GM19025 (cell line): ENCODE results near the gene SMG1.
"Not testable (repeated sequence)": the region's sequence is repeated elsewhere in the genome, so short reads cannot be mapped to it uniquely, and the experiment has no call there.

Source experiments
- ATAC-seq: cut with Tn5 transposase; IDR thresholded peaks from one replicate; pipeline ENCODE4 v1.9.1; 2021; ENCODE audit warnings: mild to moderate bottlenecking, low read depth, moderate library complexity; ENCODE audit not compliant: unreplicated experiment

The SMG1 gene

DNA sequence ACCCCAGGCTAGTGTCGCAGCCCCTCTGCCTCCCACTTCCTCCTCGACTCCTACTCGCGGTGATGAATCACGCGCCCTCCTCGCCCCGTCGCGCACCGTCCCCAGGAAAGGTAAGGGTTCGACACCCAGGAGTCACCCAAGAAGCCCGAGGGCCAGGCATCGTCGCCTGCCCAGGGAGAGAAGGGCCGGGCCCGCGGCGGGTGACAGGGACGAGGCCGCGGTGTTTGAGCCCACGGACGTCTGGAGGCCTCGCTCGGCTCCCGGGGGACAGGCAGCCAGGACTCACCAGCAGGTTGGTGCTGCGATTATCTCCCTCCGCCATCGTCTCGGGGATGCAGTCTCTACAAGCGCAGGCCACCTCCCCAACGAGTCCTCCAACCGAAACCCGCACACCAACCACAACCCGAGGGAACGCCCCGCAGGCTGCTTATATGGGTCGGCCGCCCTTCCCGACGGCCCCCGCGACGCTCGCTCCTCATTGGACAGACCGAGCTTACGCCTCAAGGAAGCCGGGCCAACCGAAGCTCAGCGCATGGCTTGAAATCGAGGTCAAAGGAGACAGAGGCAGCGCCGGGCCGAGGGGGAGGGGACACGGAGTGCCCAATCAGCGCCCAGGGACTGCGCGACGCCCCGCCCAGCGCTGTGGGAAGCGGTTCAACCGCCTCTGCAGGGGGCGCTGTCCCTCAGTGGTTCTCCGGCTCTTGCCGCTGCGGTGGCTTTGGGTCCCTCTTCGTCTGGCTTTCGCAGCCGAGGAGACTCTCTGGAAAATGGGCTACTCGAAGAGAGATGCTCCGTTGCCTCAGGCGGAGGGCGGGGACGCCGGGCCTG, 124.8 kb downstream of the SMG1 start, which contains the start of gene ARL6IP1:
TSS of gene ARL6IP1 (minus strand) at position 405 of the 828 bp plus-strand sequence. CDS start at position 322, 83 bp downstream.
- peak; percentile 94 for ATAC-seq

DNA sequence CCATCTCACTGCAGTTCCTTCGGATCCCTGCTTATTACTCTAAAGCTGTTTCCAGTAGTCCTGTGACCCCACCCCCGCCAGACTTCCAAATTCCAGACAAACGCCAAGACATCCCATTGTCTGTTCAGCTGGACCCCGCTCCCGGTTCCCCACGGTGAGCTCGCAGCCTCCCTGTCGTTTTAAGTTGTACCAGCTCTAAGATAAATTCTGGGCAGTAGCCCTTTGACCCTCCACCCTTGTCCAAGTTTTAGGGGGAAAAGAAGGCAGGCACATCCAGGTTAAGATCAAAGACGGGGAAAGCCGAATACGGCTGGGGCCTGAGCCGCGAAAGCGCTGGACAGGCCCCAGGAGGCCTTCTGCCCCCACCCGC, 125.4 kb downstream of the SMG1 start:
- no peak for ATAC-seq

DNA sequence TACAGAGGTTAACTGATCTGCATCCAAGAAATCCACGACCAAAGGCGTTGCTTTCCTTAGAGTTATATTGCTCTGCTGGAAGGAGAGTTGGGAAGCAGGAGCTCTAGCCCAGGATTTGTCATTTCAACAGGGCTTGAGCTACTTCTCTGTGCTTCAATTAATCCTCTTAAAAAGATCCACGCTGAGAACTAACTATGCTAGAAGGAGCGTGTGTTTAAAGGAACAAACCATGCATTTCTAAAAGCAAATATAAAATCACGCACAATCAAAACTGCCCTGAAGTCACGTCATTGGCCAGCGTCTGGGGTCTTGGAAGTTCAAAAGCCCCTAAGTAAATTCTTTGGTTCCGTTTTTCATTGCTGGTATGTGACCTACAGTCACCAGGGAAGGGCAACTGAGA, 125.9 kb downstream of the SMG1 start:
- no peak for ATAC-seq

DNA sequence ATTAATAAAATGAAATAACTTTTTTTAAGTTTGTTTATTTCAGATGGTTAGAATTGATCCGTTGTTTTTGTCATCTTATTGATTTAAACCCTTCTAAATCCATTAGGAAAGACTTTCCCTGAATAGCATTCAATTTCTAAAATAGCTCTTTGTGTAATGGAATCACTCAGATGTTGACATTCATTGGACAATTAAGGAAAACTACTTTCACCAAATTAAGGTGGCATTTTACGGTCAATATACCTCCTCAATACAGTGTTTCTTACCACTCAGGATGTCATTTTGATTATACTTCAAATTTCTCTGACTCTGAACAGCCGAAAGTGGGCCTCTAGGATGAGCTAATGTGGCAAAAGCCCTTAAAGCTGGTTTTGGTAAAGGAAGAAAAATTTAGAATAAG, 126.7 kb downstream of the SMG1 start:
- no peak for ATAC-seq

DNA sequence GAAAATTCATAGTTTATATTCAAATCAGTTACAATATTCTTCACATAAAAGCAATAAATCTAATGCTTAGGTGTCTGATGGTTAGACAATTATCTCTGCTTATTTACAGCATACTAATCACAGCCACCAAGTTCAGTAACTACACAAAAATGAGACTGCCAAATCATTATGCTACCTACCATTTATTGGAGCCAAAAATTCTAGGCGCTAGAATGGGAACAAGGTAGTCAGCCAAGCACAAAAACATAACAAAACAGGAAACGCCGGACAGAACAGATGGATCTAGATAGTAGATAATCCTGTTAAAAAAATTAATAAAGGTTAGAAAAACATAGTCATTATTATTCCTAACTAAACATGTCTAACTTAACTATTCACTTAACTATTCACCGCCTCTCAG, 128.5 kb downstream of the SMG1 start:
- no peak for ATAC-seq

DNA sequence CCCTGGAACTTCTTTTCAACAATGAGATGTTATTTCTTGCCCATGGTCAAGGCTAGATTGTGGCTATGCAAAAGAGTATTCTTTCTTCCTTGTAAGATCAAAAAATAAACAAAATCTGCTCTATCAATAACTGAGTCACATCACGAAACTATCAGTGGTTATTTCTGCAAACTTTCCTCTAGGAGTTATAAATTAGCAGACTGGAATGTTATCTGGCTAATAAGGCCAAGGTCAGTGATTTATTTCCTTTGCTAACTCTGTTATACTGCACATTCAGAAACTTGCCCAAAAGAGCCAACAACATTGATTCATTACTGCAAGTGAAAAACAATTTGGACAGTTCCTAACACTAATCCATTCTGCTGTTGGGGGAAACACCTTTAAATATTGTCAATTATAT, 129.8 kb downstream of the SMG1 start:
- no peak for ATAC-seq

DNA sequence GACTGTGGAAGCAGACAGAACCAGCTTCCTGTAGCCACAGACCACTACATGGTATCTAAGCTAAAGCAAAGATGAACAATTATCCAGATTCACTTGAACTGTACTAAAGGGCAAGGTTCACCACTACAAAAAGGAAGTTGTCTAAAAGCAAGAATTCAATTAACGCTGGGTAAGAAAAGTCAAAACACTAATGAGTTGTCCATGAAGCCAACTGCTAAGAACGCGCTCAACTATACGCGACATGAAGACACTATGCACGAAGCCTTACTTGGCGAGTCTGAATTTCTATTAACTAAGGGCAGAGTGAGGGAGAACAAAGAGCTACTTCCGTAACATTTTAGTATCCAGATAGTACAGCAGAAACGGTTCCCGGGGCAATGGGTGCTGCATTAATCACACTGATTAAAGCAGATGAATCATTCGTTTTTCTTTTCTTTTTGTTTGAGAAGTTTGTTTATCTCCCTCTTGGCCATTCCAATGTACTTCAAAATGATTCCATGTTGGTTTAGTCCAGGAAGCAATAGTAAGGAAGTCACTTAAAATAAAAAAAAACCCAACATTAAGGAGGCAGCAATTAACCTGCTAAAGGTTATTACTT, 133.3 kb downstream of the SMG1 start:
- no peak for ATAC-seq

DNA sequence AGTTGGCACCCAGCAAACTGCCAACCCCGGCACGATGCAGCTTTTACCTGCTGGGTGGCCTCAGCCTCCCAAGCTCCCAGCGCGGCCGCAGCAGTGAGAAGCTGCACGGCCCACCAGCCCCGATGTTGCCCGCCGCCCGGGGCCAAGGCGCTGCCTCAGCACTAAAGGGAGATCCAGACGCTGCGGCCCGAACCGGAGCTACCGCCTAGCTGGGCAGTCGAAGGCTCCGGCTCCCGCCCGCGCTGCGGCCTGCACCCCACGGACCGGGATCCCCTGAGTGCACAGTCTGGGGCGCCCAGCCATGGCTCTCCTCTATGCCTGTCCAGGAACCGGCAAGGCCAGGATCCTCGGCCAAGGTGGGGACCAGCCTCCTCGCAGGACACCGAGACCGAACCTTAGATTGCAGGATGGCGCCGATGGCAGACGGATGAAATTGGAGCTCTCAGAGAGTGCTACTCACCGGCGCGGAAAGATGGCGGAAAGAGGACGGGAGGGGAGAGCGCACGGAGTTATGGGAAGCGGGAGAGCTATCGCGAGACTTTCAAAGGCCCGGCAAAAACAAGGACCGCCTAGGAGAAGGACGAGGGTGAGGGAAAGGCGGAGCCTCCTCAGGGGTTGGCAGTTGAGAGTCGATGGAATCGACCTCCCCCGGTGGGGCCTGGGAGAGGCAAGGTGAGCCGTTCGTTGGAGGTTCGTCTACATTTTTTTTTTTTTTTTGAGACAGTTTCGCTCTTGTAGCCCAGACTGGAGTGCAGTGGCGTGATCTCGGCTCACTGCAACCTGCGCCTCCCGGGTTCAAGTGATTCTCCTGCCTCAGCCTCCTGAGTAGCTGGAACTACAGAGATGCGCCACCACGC, 136.1 kb downstream of the SMG1 start, which contains the start of gene RPS15A:
TSS of gene RPS15A (minus strand) at position 485 of the 857 bp plus-strand sequence. CDS start 1,221 bp downstream, outside the sequence.
- peak; percentile 77 for ATAC-seq

DNA sequence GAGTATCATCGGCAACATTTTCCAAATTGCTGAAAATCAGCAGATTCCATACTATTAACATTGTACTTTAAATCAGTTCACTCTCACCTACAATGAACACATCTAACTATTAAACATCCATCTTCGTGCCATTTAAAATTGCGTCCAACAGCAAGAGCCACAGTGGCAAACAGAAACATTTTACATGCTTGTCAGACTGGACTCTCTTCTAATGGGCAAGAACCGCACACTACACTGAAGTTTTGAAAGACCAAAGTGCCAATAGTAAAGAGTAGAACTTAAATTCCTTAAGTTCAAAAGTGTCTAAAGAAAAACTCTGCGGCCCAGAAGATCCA, 136.7 kb downstream of the SMG1 start:
- ATAC-seq, result no peak

DNA sequence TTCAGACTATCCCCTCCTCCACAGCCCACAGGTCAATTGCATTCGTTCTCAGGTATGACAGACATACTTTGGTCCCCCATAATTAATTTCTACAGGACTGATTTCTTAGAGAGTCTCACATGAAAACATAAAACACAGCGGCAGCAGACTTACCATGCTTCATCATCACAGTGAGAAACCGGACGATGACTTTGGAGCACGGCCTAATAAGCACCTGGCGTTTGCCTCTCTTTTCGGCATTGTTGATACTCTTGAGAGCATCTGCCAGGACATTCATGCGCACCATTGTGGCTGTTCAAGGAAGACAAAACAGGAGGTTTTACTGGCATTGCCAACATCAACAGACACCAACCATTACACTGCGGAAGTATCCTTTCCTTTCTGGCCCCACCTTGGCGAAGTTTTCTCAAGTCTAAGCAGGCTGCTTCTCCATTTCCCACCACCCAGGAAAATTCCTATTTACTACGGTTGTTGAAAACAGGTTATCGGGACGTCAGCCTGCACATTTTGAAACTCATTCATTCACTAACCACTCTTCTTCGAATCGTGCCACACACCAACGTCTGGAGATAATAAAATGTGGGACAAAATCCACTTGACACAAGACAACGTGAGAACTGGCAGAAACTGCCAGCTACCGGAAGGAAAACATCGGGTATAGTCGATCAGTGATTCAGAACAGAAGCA, 137.2 kb downstream of the SMG1 start:
- ATAC-seq, result no peak

DNA sequence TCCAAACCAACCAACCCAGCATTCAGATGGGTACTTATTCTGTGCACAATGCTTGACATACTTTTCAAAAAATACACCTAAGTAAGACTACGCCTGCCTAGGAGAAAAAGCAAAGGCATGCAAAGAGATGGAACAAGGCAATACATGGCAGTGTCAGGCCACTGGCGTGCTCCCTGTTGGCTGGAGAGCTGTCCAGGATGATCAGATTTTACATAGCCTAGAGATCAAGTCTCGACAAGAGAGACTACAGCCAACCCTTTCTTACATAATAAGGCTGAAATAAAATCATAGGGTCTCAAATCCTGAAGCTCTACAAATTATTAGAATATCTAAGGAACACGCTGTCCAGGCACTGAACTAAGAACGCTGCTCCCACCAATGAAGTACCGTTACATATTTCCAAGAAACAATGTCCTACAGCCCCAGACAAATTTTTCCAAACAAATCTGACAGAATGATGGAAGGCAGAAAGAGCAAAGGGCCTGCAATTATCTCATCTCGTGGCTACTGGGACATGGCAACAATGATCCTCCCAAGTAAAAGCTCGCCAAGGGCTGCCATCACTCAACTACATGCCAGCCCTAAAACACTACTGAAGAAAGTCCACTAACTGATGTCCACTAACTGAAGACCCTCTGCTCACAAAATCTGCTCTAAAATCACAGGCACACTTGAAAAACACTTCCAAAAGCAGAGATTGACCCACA, 141.1 kb downstream of the SMG1 start:
- ATAC-seq, result no peak

DNA sequence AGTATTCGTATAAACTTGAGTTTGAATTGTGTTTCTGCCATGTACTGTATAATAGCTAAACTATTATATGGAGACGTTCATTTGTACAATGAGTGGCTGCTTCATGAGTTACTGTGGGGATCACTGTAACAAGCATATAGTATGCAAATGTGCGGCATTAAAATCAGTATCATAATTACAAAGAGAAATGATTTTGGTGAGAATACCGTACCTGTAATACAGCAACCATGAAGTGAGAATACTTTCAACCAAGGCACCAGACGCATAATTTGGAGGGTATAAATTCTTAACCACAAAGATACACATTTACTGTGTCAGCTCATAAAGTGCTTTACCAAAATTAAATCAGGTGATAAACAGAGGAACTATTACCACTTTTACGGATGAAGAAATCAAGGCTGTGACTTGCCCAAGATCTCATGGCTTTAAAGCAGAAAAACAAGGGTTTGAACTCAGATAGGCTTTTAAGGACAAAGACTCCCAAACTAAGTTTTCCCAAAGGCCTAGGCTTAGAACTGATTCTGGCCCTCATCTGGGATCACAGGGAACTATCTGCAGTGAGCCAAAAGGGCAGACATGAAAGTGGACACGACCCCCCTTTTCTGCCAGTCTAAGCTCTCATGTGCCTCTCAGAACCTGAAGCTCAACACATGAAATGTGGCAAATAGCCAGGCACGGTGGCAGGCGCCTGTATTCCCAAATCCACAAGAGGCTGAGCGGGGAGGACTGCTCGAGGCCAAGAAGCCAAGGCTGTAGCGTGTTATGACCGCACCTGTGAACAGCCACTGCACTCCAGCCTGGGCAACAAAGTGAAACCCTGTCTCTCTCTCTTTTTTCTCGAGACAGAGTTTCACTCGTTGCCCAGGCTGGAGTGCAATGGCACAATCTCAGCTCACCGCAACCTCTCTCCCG, 142.5 kb downstream of the SMG1 start:
- ATAC-seq, result no peak

DNA sequence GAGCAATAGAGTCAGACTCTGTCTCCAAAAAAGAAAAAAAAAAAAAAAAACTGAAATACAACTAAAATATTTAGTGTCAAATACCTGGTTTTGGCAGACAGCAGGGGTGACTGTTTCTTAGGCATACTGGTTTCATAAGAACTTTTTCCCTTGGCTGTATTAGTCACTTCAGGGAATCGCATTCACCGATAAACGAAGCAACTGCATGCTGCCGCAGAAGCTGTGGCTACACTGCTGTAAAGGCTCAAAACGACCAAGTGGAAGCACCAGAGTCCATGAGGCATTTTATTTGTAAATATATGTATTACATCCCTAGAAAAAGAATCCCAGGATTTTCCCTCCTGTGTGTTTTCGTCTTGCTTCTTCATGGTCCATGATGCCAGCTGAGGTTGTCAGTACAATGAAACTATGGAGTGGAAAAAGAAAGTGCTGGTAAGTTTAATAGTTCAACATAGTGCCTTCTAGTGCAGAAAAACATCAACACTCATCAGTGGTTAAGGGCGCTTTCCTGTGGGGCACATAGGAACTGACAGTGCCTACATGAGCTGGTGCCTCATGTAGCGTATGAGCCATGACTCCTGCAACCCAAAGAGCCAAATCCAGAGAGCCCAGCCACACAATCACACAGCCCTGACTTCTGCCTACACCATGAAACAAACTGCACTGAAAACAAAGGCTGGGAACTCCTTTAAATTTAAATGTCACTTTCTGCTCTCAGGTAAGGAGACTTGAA, 143.3 kb downstream of the SMG1 start:
- ATAC-seq, result no peak

DNA sequence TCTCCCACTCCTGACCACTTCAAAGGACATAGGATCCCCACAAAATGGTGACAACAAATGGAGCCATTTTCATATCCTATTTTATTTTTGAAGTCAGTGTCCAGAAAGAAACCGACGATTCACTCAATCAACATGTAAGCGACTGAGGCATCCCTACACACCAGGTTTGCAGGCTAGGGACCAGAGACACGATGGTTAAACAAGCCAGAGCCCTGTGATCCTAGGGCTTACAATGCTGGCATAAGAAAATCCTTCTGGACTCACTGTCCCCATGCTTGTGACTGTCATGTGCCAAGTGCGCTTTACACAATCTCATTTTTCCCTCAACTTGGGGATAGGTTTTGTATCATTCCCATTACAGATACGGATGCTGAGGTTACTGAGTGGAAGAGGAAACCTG, 145.0 kb downstream of the SMG1 start:
- not testable (repeated sequence) for ATAC-seq

DNA sequence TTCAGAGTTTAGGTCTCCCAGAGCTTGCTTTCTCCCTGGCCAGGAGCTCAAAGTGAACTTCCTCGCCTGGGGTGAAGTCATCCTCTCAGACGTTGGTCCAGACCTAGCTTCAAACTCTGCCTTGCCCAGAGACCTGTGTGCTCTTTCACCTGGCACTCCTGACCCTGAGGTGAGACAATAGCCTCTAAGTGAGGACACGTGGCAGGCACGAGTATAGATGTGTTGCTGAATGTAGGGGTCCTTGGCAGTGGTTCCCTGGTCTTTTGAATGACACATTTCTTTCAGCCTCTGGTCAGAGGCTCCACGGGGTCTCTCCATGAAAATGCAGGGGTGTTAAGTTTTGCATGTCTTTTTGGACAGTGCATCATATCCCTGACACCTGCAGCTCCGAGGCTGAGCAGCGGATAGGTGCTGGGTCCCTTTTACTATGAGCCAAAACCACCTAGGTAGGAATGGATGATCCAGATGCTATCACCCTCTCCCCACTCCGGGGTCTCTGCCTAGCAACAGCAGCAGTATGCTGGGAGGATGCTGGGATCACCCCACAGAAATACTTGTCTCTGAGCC, 145.7 kb downstream of the SMG1 start:
- not testable (repeated sequence) for ATAC-seq

DNA sequence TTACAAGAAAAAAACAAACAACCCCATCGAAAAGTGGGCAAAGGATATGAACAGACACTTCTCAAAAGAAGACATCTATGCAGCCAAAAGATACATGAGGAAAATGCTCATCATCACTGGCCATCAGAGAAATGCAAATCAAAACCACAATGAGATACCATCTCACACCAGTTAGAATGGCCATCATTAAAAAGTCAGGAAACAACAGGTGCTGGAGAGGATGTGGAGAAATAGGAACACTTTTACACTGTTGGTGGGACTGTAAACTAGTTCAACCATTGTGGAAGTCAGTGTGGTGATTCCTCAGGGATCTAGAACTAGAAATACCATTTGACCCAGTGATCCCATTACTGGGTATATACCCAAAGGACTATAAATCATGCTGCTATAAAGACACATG, 148.5 kb downstream of the SMG1 start:
- ATAC-seq, result not testable (repeated sequence)

DNA sequence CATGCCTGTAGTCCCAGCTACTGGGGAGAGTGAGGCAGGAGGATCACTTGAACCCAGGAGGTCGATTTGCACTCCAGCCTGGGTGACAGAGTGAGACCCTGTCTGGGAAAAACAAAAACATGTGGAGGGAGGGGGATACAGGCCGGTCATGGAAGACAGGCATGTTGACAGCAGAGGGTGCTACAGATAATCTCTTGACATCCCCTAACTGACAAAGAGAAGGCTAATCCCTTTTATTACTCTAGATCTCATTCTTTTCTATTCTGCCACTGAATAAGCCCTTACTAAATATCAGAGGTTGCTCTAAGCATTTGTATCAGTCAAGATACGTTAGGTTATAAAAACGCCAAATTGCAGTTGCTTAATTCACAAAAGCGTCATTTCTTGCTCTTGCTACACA, 149.9 kb downstream of the SMG1 start:
- not testable (repeated sequence) for ATAC-seq

DNA sequence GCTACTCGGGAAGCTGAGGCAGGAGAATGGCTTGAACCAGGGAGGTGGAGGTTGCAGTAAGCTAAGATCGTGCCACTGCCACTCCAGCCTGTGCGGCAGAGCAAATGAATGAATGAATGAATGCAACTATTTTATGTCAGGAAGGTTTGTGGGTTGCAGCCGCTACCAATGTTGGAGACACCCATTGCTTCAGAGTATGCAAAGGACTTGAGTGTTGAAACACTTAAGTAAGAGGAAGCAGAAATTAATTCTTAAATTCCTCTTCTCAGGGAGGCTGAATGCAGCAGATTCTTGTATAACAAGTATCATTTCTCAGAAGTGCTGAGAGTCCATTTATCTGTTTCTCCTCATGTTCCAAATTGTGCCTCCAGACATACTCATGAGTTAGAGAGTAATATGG, 151.6 kb downstream of the SMG1 start:
- ATAC-seq, result not testable (repeated sequence)
